ENCODE measurements around the gene SPTBN1. TPM values are rescaled to one million over a fixed set of nuclear protein-coding genes. Genes with fewer than 3 reads are reported as not detected.
"Not testable (repeated sequence)": the region's sequence is repeated elsewhere in the genome, so short reads cannot be mapped to it uniquely, and the experiment has no call there.

The SPTBN1 gene
- total and polyA plus RNA-seq, 2 experiments from 2014 or later, result 57.7 to 187 TPM

DNA sequence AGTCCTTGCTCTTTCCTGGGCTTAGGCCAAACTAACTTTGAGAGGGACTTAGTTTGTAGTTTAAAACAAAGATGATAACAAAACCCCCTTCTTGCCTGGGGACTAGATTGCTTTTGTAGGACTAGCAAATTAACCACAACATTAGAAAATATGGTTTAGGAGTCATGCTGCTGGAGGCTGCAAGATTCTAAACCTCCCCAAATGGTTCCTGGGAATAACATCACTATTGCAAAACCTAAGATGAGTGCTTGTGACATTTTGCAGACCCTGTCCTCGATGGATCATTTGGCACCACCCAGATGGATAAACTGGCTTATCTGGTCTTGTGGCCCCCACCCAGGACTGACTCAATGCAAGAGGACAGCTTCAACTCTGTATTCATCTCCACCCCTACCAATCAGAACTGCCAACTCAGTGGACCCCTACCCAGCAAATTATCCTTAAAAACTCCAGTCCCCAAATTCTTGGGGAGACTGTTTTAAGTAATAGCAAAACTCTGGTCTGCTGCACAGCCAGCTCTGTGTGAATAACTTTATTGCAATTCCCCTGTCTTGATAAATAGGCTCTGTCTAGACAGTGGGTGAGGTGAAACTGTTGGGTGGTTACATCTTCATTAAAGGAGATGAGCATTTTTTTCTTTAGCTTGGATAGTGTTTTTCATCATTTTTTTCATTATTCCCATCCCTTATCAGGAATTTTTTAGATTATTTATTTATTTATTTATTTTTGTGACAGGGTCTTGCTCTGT, 58.9 kb downstream of the SPTBN1 start:
- H3F3A ChIP-seq (ENCODE audit: insufficient read depth), result peaks cover 11% of the 10 kb centered on the region
- H3K27me3 ChIP-seq (replicated peaks; ENCODE audit: insufficient read depth), result no peaks in the 10 kb centered on the region
- peaks cover 7% of the 10 kb centered on the region; the same call in 1 of the 2 replicates for H4K20me1 ChIP-seq (ENCODE audit: insufficient read depth)
- H3K9ac ChIP-seq, result no peak overlapping the region
- WGBS, 2 experiments (ENCODE audit: low coverage in 1 of 2, low lambda C conversion rate in 2 of 2, missing lambda C conversion rate in 2 of 2), result 5 to 9% methylated on average over 1 of the region's 1 CpG
- H3K9me2 ChIP-seq (ENCODE audit: insufficient read depth), result no peaks in the 10 kb centered on the region
- in situ Hi-C loops (cut with MboI), result no loop called here
- no peak for DNase-seq
- peaks cover 100% of the 10 kb centered on the region for H3K79me2 ChIP-seq (ENCODE audit: insufficient read depth)
- no peak overlapping the region for H3K4me2 ChIP-seq (ENCODE audit: unreplicated experiment)
- H3K27ac ChIP-seq, result no peak overlapping the region
- no peak overlapping the region for H2AFZ ChIP-seq
- no peak overlapping the region for H3K4me3 ChIP-seq
- H3K36me3 ChIP-seq (ENCODE audit: low read depth), result no peaks in the 10 kb centered on the region
- H3K9me3 ChIP-seq (ENCODE audit: low read depth), result no peaks in the 10 kb centered on the region
- H3K4me1 ChIP-seq (ENCODE audit: insufficient read depth), result peaks cover 26% of the 10 kb centered on the region
- TF ChIP-seq EZH2 (IDR thresholded peaks at IDR 0.05; ENCODE audit: insufficient read depth, poor library complexity, severe bottlenecking), result no peak
- no peak for TF ChIP-seq EZH2phosphoT487 (IDR thresholded peaks at IDR 0.05; ENCODE audit: insufficient read depth, low read depth)

DNA sequence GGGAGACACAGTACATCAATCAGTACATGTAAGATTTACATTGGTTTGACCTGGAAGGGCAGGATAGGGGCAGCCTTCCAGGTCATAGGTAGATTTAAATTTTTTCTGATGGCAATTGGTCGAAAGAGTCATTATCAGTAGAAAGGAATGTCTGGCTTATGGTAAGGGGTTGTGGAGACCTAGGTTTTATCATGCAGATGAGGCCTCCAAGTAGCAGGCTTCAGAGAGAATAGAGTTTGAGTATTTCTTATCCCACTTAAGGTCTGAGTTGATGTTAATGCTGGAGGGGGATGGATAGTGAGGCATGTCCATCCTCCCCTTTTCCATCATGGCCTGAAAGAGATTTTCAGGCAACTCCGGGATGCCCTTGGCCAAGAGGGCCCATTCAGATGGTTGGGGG, 60.7 kb downstream of the SPTBN1 start:
- H3K9ac ChIP-seq, result no peak overlapping the region
- no peak overlapping the region for H3K4me2 ChIP-seq (ENCODE audit: unreplicated experiment)
- peaks cover 31% of the 10 kb centered on the region for H3K4me1 ChIP-seq (ENCODE audit: insufficient read depth)
- no peaks in the 10 kb centered on the region for H3K27me3 ChIP-seq (replicated peaks; ENCODE audit: insufficient read depth)
- no peak overlapping the region for H3K4me3 ChIP-seq
- peaks cover 7% of the 10 kb centered on the region; the same call in 1 of the 2 replicates for H4K20me1 ChIP-seq (ENCODE audit: insufficient read depth)
- H3K36me3 ChIP-seq (ENCODE audit: low read depth), result no peaks in the 10 kb centered on the region
- H3K9me2 ChIP-seq (ENCODE audit: insufficient read depth), result no peaks in the 10 kb centered on the region
- H2AFZ ChIP-seq, result no peak overlapping the region
- H3F3A ChIP-seq (ENCODE audit: insufficient read depth), result peaks cover 26% of the 10 kb centered on the region
- H3K27ac ChIP-seq, result no peak overlapping the region
- no peak for DNase-seq
- H3K9me3 ChIP-seq (ENCODE audit: low read depth), result no peaks in the 10 kb centered on the region
- WGBS, 2 experiments (ENCODE audit: low coverage in 1 of 2, low lambda C conversion rate in 2 of 2, missing lambda C conversion rate in 2 of 2), result 95 to 98% methylated on average over 2 of the region's 2 CpGs
- H3K79me2 ChIP-seq (ENCODE audit: insufficient read depth), result peaks cover 92% of the 10 kb centered on the region
- no peak for TF ChIP-seq EZH2 (IDR thresholded peaks at IDR 0.05; ENCODE audit: insufficient read depth, poor library complexity, severe bottlenecking)
- TF ChIP-seq EZH2phosphoT487 (IDR thresholded peaks at IDR 0.05; ENCODE audit: insufficient read depth, low read depth), result no peak
- in situ Hi-C loops (cut with MboI), result no loop called here

DNA sequence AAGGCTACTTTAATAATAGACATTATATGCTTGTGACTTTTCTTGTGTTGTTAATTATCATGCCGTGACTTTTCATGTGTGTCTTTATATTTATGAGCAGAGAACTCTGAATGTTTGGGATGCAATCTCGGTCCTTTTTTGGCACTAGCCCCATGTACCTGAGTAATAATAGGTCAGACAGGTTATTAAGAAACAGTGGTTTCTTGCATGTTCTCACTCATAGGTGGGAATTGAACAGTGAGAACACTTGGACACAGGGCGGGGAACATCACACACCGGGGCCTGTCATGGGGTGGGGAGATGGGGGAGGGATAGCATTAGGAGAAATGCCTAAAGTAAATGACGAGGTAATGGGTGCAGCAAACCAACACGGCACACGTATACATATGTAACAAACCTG, 61.9 kb downstream of the SPTBN1 start:
- H3K9me3 ChIP-seq (ENCODE audit: low read depth); H3K4me3 ChIP-seq; H3K9me2 ChIP-seq (ENCODE audit: insufficient read depth); H4K20me1 ChIP-seq (ENCODE audit: insufficient read depth); H3K9ac ChIP-seq; DNase-seq; H3K4me2 ChIP-seq (ENCODE audit: unreplicated experiment); H3K27ac ChIP-seq; H3K27me3 ChIP-seq (replicated peaks; ENCODE audit: insufficient read depth); H3K36me3 ChIP-seq (ENCODE audit: low read depth); H2AFZ ChIP-seq; in situ Hi-C loops (cut with MboI): not testable (repeated sequence)
- Histone ChIP-seq H3K79me2 (ENCODE audit: insufficient read depth) (peaks cover 92% of the 10 kb centered on the region), H3F3A (ENCODE audit: insufficient read depth) (peaks cover 27% of the 10 kb centered on the region), H3K4me1 (ENCODE audit: insufficient read depth) (peaks cover 33% of the 10 kb centered on the region)
- WGBS, 2 experiments (ENCODE audit: low coverage in 1 of 2, low lambda C conversion rate in 2 of 2, missing lambda C conversion rate in 2 of 2), result 81 to 86% methylated on average over 7 of the region's 7 CpGs

DNA sequence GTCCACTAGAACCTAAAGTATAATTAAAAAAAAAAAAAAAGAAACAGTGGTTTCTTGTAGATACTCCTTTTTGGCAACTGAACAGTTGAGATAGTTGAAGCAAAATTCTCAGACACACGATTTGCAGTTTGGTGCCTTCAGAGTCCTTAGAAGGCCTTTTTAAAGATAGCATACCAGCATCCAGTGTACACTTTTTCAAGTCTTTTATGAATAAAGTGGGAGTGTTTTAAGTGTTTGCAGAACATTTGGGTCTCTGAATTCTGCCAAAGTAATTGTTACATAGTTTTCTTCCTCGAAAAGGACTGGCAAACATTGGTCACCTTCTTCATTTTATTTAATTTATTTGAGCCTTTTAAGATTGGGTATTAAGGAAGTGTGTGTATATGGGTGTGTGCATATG, 62.3 kb downstream of the SPTBN1 start:
- DNase-seq, result no peak
- no peak overlapping the region for H3K4me2 ChIP-seq (ENCODE audit: unreplicated experiment)
- H3K9me3 ChIP-seq (ENCODE audit: low read depth), result no peaks in the 10 kb centered on the region
- peaks cover 33% of the 10 kb centered on the region for H3K4me1 ChIP-seq (ENCODE audit: insufficient read depth)
- H3K9ac ChIP-seq, result no peak overlapping the region
- no peaks in the 10 kb centered on the region for H3K36me3 ChIP-seq (ENCODE audit: low read depth)
- H3K9me2 ChIP-seq (ENCODE audit: insufficient read depth), result no peaks in the 10 kb centered on the region
- peaks cover 92% of the 10 kb centered on the region for H3K79me2 ChIP-seq (ENCODE audit: insufficient read depth)
- H3K27me3 ChIP-seq (replicated peaks; ENCODE audit: insufficient read depth), result no peaks in the 10 kb centered on the region
- TF ChIP-seq EZH2phosphoT487 (IDR thresholded peaks at IDR 0.05; ENCODE audit: insufficient read depth, low read depth) (no peak), EZH2 (IDR thresholded peaks at IDR 0.05; ENCODE audit: insufficient read depth, poor library complexity, severe bottlenecking) (no peak)
- in situ Hi-C loops (cut with MboI), result no loop called here
- peaks cover 6% of the 10 kb centered on the region; the same call in 1 of the 2 replicates for H4K20me1 ChIP-seq (ENCODE audit: insufficient read depth)
- WGBS, 2 experiments (ENCODE audit: low coverage in 1 of 2, low lambda C conversion rate in 2 of 2, missing lambda C conversion rate in 2 of 2), result 21 to 27% methylated on average over 2 of the region's 2 CpGs
- H2AFZ ChIP-seq, result no peak overlapping the region
- H3K4me3 ChIP-seq, result no peak overlapping the region
- no peak overlapping the region for H3K27ac ChIP-seq
- peaks cover 27% of the 10 kb centered on the region for H3F3A ChIP-seq (ENCODE audit: insufficient read depth)

Measured in GM23248 (cell line).